ENCODE measurements around the gene FILIP1L.

The FILIP1L gene

GRCh38 chr3:99981138-99981537 is 133.2 kb downstream of the FILIP1L start:
- no peak for TF ChIP-seq CTCF (IDR thresholded peaks at IDR 0.05; ENCODE audit: extremely low read depth, missing control alignments)
- DNase-seq (ENCODE audit: low spot score): no peak

- TF ChIP-seq CTCF (IDR thresholded peaks at IDR 0.05; ENCODE audit: extremely low read depth, missing control alignments): no peak
- DNase-seq (ENCODE audit: low spot score): no peak
These were observed 133.7 kb downstream of the FILIP1L start for GRCh38 chr3:99980606-99981005.

GRCh38 chr3:99978221-99978620 is 136.1 kb downstream of the FILIP1L start:
- no peak for TF ChIP-seq CTCF (IDR thresholded peaks at IDR 0.05; ENCODE audit: extremely low read depth, missing control alignments)
- no peak for DNase-seq (ENCODE audit: low spot score)

GRCh38 chr3:99976584-99976983 is 137.7 kb downstream of the FILIP1L start:
- TF ChIP-seq CTCF (IDR thresholded peaks at IDR 0.05; ENCODE audit: extremely low read depth, missing control alignments): no peak
- DNase-seq (ENCODE audit: low spot score): no peak

- no peak for TF ChIP-seq CTCF (IDR thresholded peaks at IDR 0.05; ENCODE audit: extremely low read depth, missing control alignments)
- no peak for DNase-seq (ENCODE audit: low spot score)
These were observed 139.3 kb downstream of the FILIP1L start for GRCh38 chr3:99974989-99975388.

- DNase-seq (ENCODE audit: low spot score): no peak
- TF ChIP-seq CTCF (IDR thresholded peaks at IDR 0.05; ENCODE audit: extremely low read depth, missing control alignments): no peak
These were observed 141.8 kb downstream of the FILIP1L start for GRCh38 chr3:99972380-99973104.

GRCh38 chr3:99971761-99972160 is 142.5 kb downstream of the FILIP1L start:
- TF ChIP-seq CTCF (IDR thresholded peaks at IDR 0.05; ENCODE audit: extremely low read depth, missing control alignments): no peak

More at GRCh38 chr3:99971761-99972160, 142.5 kb downstream of the FILIP1L start:
- DNase-seq (ENCODE audit: low spot score): no peak
